ENCODE results near the gene DNAJC8. TPM values are rescaled to one million over a fixed set of nuclear protein-coding genes. Genes with fewer than 3 reads are reported as not detected.

The DNAJC8 gene
- total RNA-seq, 4 donors from 2014 or later = 60.9 to 83.0 (median 73.0) TPM

- H3K27ac ChIP-seq (replicated peaks in 1 of 4) = no peak overlapping the region
- H3K4me3 ChIP-seq = no peak overlapping the region
- H3K27me3 ChIP-seq = no peaks in the 10 kb centered on the region
- no peak for DNase-seq (ENCODE audit: extremely low spot score)
- WGBS = 80% methylated on average over 6 of the region's 6 CpGs
- H3K36me3 ChIP-seq = no peaks in the 10 kb centered on the region
- no peaks in the 10 kb centered on the region for H3K9me3 ChIP-seq
- TF ChIP-seq POLR2A (IDR thresholded peaks at IDR 0.05; ENCODE audit: low read depth) (no peak), CTCF (IDR thresholded peaks at IDR 0.05) (no peak), POLR2AphosphoS5 (IDR thresholded peaks at IDR 0.05) (no peak), EP300 (IDR thresholded peaks at IDR 0.05) (no peak)
- H3K4me1 ChIP-seq = peaks cover 16 to 22% (median 17%) of the 10 kb centered on the region in 4 donors
- intact Hi-C loops (cut with DNase I) = no loop called here
These were observed 23.5 kb upstream of the DNAJC8 start for GRCh38 chr1:28256197-28256827.

GRCh38 chr1:28249866-28250295 lies 17.1 kb upstream of the DNAJC8 start:
- DNase-seq (ENCODE audit: extremely low spot score) = no peak
- Histone ChIP-seq H3K36me3 (no peaks in the 10 kb centered on the region), H3K27ac (replicated peaks in 1 of 4) (peak overlapping the region in 3 of 4 donors; percentile 12 to 91 (median 15)), H3K4me1 (peaks cover 22 to 36% (median 29%) of the 10 kb centered on the region in 4 donors), H3K27me3 (no peaks in the 10 kb centered on the region), H3K4me3 (no peak overlapping the region), H3K9me3 (no peaks in the 10 kb centered on the region)
- 54% methylated on average over 4 of the region's 4 CpGs for WGBS
- intact Hi-C loops (cut with DNase I) = loop anchor here (5.0 kb wide), 1 partner anchor 77 kb away; the partner anchor contains the start of gene MED18
- TF ChIP-seq POLR2AphosphoS5 (IDR thresholded peaks at IDR 0.05) = no peak
- TF ChIP-seq CTCF (IDR thresholded peaks at IDR 0.05) = no peak
- TF ChIP-seq POLR2A (IDR thresholded peaks at IDR 0.05; ENCODE audit: low read depth) = no peak

- H3K27ac ChIP-seq (replicated peaks in 1 of 4) = peak overlapping the region; percentile 83 to 91 (median 86)
- H3K4me3 ChIP-seq = peak overlapping the region in 2 of 4 donors; percentile 25 to 29
- H3K9me3 ChIP-seq = no peaks in the 10 kb centered on the region
- no peaks in the 10 kb centered on the region for H3K27me3 ChIP-seq
- intact Hi-C loops (cut with DNase I) = loop anchor here (5.0 kb wide), 1 partner anchor 78 kb away; the partner anchor contains the start of gene MED18
- H3K4me1 ChIP-seq = peaks cover 22 to 36% (median 29%) of the 10 kb centered on the region in 4 donors
- no peaks in the 10 kb centered on the region for H3K36me3 ChIP-seq
- no peak for DNase-seq (ENCODE audit: extremely low spot score)
- WGBS = 25% methylated on average over 3 of the region's 3 CpGs
- TF ChIP-seq CTCF (IDR thresholded peaks at IDR 0.05) (no peak), EP300 (IDR thresholded peaks at IDR 0.05) (no peak), POLR2AphosphoS5 (IDR thresholded peaks at IDR 0.05) (peak in 1 of 2 donors; percentile 18)
These were observed 16.4 kb upstream of the DNAJC8 start for GRCh38 chr1:28249013-28249865.

GRCh38 chr1:28248273-28249012 lies 15.6 kb upstream of the DNAJC8 start:
- 6% methylated on average over 12 of the region's 12 CpGs for WGBS
- Histone ChIP-seq H3K9me3 (no peaks in the 10 kb centered on the region), H3K36me3 (no peaks in the 10 kb centered on the region), H3K27ac (replicated peaks in 1 of 4) (peak overlapping the region; percentile 83 to 91 (median 86)), H3K27me3 (no peaks in the 10 kb centered on the region), H3K4me3 (peak overlapping the region in 3 of 4 donors; percentile 25 to 29 (median 29)), H3K4me1 (peaks cover 22 to 36% (median 29%) of the 10 kb centered on the region in 4 donors)
- TF ChIP-seq CTCF (IDR thresholded peaks at IDR 0.05) (peak; percentile 94 to 96 (median 96)), POLR2A (IDR thresholded peaks at IDR 0.05; ENCODE audit: low read depth) (no peak), EP300 (IDR thresholded peaks at IDR 0.05) (no peak), POLR2AphosphoS5 (IDR thresholded peaks at IDR 0.05) (peak in 1 of 2 donors; percentile 57)
- intact Hi-C loops (cut with DNase I) = loop anchor here (5.0 kb wide), 1 partner anchor 79 kb away; the partner anchor contains the start of gene MED18
- DNase-seq (ENCODE audit: extremely low spot score) = peak; percentile 96

Measured in esophagus muscularis mucosa (tissue), 4 donors.